Measurements from ENCODE around the gene LRP2. TPM values are rescaled to one million over a fixed set of nuclear protein-coding genes. Genes with fewer than 3 reads are reported as not detected.
"Not testable (repeated sequence)": the region's sequence is repeated elsewhere in the genome, so short reads cannot be mapped to it uniquely, and the experiment has no call there.

Gene LRP2
- total and polyA plus RNA-seq, 2 of the 8 experiments (the other 6 are each of a cell fraction or from before 2014, with no cell fraction given), result 2.0 to 2.9 TPM

GRCh38 chr2:169136885-169137534 lies 225.3 kb downstream of the LRP2 start (continued):
- no peak for TF ChIP-seq HDAC6 (IDR thresholded peaks at IDR 0.05; ENCODE audit: low read depth, low read length)

DNA sequence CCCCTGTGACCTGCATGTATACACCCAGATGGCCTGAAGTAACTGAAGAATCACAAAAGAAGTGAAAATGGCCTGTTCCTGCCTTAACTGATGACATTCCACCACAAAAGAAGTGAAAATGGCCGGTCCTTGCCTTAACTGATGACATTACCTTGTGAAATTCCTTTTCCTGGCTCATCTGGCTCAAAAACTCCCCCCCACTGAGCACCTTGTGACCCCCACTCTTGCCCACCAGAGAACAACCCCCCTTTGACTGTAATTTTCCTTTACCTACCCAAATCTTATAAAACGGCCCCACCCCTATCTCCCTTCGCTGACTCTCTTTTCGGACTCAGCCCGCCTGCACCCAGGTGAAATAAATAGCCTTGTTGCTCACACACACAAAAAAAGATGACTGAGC lies 225.9 kb downstream of the LRP2 start:
- H4K5ac ChIP-seq (ENCODE audit: insufficient read length, low read depth, low read length); H3K36me3 ChIP-seq (ENCODE audit: control insufficient read depth in 2 of 4, insufficient read depth in 4 of 4, low read length in 3 of 4); H3K4me2 ChIP-seq (ENCODE audit: insufficient read depth in 1 of 2, low read depth in 2 of 2, low read length in 2 of 2); H2BK120ac ChIP-seq (replicated peaks; ENCODE audit: low read depth, low read length); H3K56ac ChIP-seq (replicated peaks; ENCODE audit: insufficient read length, low read depth, low read length); H3K18ac ChIP-seq (ENCODE audit: extremely low read depth, low read length); H3K9me3 ChIP-seq (ENCODE audit: insufficient read depth in 2 of 2, low read depth in 1 of 2, low read length in 1 of 2); H2BK5ac ChIP-seq (ENCODE audit: low read depth, low read length); H4K20me1 ChIP-seq (replicated peaks in 1 of 2; ENCODE audit: control insufficient read depth in 1 of 2, insufficient read depth in 2 of 2, low read length in 2 of 2); H3K79me2 ChIP-seq (ENCODE audit: control insufficient read depth in 1 of 2, insufficient read depth in 2 of 2, low read length in 2 of 2); H2AK5ac ChIP-seq (ENCODE audit: low read depth, low read length); H3K23me2 ChIP-seq (ENCODE audit: low read depth, low read length); H3K27me3 ChIP-seq (replicated peaks in 1 of 4; ENCODE audit: control insufficient read depth in 3 of 4, extremely low read depth in 1 of 4, insufficient read depth in 3 of 4, low read length in 3 of 4); H2BK15ac ChIP-seq (ENCODE audit: low read length); H4K91ac ChIP-seq (replicated peaks; ENCODE audit: insufficient read length, low read length); POLR2A ChIA-PET (ENCODE audit: partially characterized antibody); H2BK20ac ChIP-seq (ENCODE audit: low read length); H4K8ac ChIP-seq (ENCODE audit: extremely low read depth, insufficient read depth, low read length); H3K79me1 ChIP-seq (ENCODE audit: low read depth, low read length); H3K9ac ChIP-seq (replicated peaks in 1 of 4; ENCODE audit: extremely low read depth in 1 of 4, low read depth in 3 of 4, low read length in 3 of 4); FAIRE-seq; H2BK12ac ChIP-seq (ENCODE audit: low read depth, low read length); H3K14ac ChIP-seq (ENCODE audit: insufficient read length); DNase-seq (ENCODE audit: low read depth in 1 of 2, low spot score in 2 of 2); H3K27ac ChIP-seq (ENCODE audit: low read depth, low read length); H3K4me3 ChIP-seq (ENCODE audit: extremely low read depth in 1 of 4, insufficient read depth in 2 of 4, low read depth in 3 of 4, low read length in 4 of 4); H3K23ac ChIP-seq (ENCODE audit: insufficient read length); H3K4ac ChIP-seq (replicated peaks; ENCODE audit: insufficient read length, low read depth, low read length); H2AFZ ChIP-seq (ENCODE audit: low read length); H3K4me1 ChIP-seq (replicated peaks in 1 of 4; ENCODE audit: control insufficient read depth in 3 of 4, insufficient read depth in 4 of 4, low read length in 3 of 4): not testable (repeated sequence)
- WGBS, 2 experiments (ENCODE audit: extremely low coverage in 1 of 2, insufficient coverage in 1 of 2, insufficient read length in 1 of 2, insufficient replicate concordance in 2 of 2, low coverage in 1 of 2, low lambda C conversion rate in 2 of 2, missing lambda C conversion rate in 1 of 2), result 93% methylated on average over 3 of the region's 5 CpGs; no CpG with 5 or more reads in 1 of the 2 experiments
- CTCF ChIA-PET (ENCODE audit: partially characterized antibody), result interaction anchor here (1.0 kb wide), 1 partner anchor 26 kb away, joined by 3 read pairs; no protein-coding TSS in a partner anchor

Data from H1 (cell line).